ENCODE data around the gene NIPSNAP3A.

- TF ChIP-seq CTCF (IDR thresholded peaks at IDR 0.05) (no peak), POLR2A (IDR thresholded peaks at IDR 0.05) (no peak), POLR2AphosphoS5 (IDR thresholded peaks at IDR 0.05) (no peak), EP300 (IDR thresholded peaks at IDR 0.05) (no peak)
Observed at GRCh38 chr9:104802906-104803305, 55.4 kb downstream of the NIPSNAP3A start.
